SHP77 (cell line): ENCODE results near the gene RAPGEF2.
"Not testable (repeated sequence)": the region's sequence is repeated elsewhere in the genome, so short reads cannot be mapped to it uniquely, and the experiment has no call there.

Experiments
- DNase-seq, 2 experiments: peaks; one replicate each; lab custom pipeline; 2025; lab: John Stamatoyannopoulos, UW

RAPGEF2 gene

GRCh38 chr4:159370286-159370685 lies 267.4 kb downstream of the RAPGEF2 start:
- DNase-seq, result no peak

- no peak for DNase-seq
These were observed 272.1 kb downstream of the RAPGEF2 start for GRCh38 chr4:159374749-159375530.

- no peak for DNase-seq
These were observed 273.4 kb downstream of the RAPGEF2 start for GRCh38 chr4:159376289-159376688.

- no peak for DNase-seq
These were observed 275.3 kb downstream of the RAPGEF2 start for GRCh38 chr4:159378056-159378616.

- DNase-seq, result not testable (repeated sequence)
These were observed 276.2 kb downstream of the RAPGEF2 start for GRCh38 chr4:159379064-159379463.

GRCh38 chr4:159379836-159380235 lies 277.0 kb downstream of the RAPGEF2 start:
- no peak for DNase-seq

GRCh38 chr4:159382856-159383561 lies 280.1 kb downstream of the RAPGEF2 start:
- no peak for DNase-seq

GRCh38 chr4:159383562-159383931 lies 280.7 kb downstream of the RAPGEF2 start:
- DNase-seq, result no peak

GRCh38 chr4:159384017-159384416 lies 281.1 kb downstream of the RAPGEF2 start:
- DNase-seq, result no peak

- DNase-seq, result no peak
These were observed 281.8 kb downstream of the RAPGEF2 start for GRCh38 chr4:159384632-159385031.

GRCh38 chr4:159386620-159387019 lies 283.7 kb downstream of the RAPGEF2 start:
- no peak for DNase-seq

GRCh38 chr4:159389756-159390155 lies 286.9 kb downstream of the RAPGEF2 start:
- no peak for DNase-seq

GRCh38 chr4:159390648-159391047 lies 287.8 kb downstream of the RAPGEF2 start:
- no peak for DNase-seq

- DNase-seq, result no peak
These were observed 292.8 kb downstream of the RAPGEF2 start for GRCh38 chr4:159395693-159396092.

GRCh38 chr4:159396151-159396550 lies 293.3 kb downstream of the RAPGEF2 start:
- DNase-seq, result no peak

- no peak for DNase-seq
These were observed 295.4 kb downstream of the RAPGEF2 start for GRCh38 chr4:159398236-159398638.

GRCh38 chr4:159400558-159401225 lies 297.8 kb downstream of the RAPGEF2 start:
- DNase-seq, result no peak

GRCh38 chr4:159401226-159401712 lies 298.4 kb downstream of the RAPGEF2 start:
- no peak for DNase-seq

GRCh38 chr4:159401791-159402380 lies 299.0 kb downstream of the RAPGEF2 start:
- DNase-seq, result no peak
